ENCODE data around the gene RTRAF.

The RTRAF gene

DNA sequence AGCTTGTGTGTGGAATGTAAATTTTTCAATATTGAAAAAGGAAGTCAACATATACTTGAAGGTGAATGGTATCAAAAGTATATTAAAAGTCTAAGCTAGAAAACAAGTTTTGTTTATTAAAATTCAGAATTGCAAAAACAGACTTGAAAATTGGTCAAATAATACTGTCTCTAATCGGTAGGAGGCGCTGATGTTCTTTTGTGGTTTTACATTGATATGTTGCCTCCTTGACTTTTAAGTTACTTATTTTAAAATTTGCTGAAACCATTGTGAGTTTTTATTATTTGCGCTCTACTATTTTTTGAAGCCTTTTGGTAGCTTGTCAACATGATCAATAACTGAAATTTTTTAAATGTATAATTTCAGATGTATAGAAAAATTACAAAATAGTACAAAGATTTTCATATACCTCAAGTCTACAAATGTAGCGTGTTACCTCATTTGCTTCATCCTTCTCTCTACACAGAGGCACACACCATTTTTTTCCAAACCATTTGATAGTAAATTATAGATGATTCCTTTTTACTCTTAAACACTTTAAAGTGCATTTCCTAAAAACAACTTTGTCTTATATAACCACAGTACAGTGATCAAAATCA is 6.9 kb downstream of the RTRAF start:
- DNase-seq: no peak

DNA sequence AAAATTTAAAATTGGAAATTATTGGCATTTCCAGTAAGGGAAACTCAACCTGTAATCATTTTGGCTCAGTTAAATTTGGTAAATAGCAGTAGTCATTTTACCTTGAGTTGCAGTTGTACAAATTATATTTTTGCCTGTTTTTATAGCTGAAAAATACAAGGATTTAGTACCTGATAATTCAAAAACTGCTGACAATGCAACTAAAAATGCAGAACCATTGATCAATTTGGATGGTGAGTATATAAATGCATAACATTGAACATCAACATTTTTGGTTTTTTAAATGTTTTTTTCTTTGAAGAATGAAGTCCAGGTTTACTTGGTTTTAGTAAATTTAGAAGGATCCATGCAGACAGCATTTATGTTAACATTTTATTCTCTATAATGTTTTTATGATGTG is 9.0 kb downstream of the RTRAF start:
- no peak for DNase-seq

DNA sequence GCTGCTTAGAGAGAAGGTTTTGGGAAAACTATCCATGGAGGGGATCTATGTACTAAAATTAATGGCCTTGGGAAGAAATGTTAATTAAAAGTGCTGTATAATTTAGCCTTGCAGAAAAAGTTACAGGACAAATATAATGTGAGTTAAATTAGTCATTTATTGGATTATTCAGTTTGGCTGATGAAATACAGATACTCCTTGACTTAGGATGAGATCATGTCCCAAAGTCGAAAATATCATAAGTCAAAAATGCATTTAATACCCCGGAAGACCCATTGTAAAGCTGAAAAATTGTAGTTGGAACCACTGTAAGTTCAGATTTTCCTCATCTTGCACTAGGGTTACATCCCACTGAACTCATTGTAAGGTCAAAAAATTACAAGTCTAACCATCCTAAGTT is 9.7 kb downstream of the RTRAF start:
- no peak for DNase-seq

DNA sequence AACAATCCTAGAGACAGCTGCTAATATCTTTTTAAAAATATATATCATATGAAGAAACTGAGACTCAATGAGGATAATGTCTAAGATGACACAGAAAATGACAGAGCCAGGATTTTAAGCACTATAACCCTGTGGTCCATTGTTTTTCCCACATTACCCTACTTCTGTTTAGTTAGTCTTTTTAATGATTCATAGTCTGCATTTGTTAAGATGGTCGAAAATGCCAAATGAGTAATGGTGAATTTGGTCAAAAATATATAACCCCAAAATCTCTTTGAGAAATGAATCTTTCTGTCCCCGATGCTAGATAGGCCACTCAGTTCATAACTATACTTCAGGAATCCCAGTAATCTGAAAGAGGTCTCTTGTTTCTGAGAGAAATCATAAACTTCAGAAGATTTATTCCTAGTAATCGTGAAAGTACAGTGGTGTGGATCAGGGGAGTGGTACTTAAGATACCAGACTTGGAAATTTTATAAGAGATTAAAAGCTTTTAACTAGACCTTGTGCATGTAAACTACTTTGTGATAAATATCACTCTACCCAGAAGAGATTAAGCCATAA is 10.8 kb downstream of the RTRAF start:
- DNase-seq: no peak

DNA sequence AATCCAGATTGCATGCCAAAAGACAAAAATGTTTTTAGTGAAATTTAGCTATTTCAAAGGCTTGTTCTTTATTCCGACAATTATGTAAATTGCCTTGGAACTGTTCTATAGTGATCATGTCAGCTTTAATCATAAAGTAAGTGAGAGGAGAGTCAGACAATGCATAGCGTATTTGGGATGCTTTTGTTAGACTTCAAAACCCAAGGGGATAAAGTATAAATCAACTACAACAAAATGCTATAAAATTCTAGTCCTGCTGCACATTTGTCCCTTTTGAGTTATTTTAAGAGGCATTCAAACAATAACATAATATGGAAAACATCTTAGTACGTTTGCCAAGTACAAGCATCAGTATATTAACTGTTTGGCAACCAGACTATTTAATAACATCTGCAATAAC is 11.3 kb downstream of the RTRAF start:
- DNase-seq: no peak

DNA sequence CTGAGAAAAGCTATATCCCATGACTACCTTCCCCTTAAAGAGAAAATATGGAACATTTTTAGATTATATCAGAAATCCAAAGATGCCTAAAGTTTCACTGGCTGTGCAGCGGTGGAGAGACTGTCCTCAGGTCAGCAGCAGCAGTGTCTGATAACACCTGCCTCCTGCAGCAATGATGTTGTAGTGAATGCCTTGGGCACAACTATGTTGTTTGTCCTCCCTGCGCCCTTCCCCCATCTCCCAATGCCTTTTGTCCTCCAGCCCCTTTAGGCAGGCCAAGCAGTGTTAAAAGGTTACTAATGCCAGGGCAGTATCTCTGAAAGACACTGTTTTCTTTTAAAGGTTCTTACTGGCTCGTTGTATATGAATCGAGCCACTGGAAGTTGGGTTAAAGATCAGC is 13.2 kb downstream of the RTRAF start:
- DNase-seq: no peak

DNA sequence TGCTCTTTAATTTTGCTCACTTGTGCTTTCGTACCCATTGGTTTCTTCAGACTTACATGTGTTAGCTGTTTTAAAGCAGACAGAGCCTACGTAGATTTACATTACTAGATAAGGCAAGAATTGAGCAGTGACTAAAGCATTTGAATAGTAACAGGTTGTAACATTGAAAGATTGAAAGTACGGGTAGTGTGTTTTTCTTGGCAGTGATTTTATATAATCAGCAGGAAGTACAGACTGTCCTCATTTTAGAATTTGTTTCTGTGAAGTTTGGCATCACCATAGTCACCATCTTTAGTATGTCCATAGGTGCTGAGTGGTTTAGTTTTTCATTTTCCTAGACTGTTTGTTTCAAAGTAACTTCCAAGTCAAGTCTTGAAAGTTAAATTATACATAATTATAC is 14.0 kb downstream of the RTRAF start:
- no peak for DNase-seq

DNA sequence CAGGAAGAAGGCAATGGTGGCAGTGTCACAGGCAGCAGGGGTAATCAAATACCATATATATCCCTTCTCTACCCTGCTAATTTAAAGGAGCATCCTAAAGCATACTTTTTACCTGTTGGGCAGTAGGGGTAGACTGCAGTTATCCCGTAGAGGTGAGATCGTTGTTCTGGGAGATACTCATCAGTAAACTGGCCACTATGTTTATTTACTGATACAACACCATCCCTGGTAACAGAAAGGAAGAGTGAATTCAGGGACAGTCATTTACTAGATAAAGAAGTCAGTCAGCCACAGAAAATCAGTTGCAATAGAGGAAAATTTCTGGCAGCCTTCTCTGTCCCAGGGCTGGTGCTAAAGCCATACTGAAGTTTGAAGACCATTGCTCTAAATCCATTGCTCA is 16.3 kb downstream of the RTRAF start:
- no peak for DNase-seq

DNA sequence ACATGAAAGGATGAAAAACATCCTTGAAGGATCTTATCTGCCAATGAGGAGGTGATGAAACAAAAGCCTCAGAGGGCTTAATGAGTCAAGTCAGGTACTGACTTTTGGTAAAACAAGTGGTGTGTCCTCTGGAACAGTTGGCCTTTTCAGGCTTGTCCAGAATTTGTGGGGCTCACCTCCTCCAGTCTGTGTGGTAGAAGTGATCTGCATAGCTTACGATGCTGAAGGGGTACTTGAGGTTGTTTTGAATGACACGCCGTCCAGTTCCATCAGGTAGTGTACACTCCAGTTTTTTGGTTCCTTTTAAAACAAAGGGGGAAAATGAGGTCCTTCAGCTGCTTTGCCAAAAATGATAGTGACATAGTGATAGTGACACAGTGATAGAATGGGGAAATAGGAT is 17.0 kb downstream of the RTRAF start:
- DNase-seq: no peak

DNA sequence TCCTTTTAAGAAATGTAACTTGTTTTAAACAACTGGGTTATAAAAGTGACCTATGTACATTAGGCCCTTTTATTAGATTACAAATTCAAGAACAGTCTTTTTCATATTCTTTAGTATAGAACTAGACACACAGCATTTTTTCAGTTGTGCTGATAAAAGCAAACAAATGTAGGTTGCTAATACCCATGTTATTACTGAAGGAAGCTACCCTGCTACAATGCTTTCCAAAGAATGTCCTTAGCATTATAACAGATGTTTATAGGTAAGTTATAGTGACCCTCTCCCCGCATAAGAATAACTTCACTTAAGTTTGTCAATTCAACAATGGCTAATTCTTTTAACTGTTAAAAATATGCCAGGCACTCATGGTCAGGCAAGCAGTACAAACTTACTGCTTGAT is 17.9 kb downstream of the RTRAF start:
- no peak for DNase-seq

DNA sequence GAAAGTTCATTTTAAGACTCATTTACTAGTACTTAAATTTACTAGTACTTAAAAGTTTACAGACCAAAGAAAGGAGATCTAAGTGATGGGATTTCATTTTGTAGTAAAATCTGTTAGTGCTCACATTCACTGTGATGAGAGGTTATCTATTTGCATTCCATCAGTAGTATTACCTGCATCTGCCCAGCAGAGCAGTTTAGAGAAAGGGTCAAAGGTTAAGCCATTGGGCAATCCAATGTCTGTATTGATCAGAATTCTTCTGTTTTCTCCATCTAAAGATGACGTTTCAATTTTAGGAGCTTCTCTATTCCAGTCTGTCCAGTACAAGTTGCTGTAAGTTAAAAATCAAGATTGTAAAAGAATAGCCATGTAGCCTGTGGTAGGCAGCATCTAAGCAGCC is 18.3 kb downstream of the RTRAF start:
- no peak for DNase-seq

DNA sequence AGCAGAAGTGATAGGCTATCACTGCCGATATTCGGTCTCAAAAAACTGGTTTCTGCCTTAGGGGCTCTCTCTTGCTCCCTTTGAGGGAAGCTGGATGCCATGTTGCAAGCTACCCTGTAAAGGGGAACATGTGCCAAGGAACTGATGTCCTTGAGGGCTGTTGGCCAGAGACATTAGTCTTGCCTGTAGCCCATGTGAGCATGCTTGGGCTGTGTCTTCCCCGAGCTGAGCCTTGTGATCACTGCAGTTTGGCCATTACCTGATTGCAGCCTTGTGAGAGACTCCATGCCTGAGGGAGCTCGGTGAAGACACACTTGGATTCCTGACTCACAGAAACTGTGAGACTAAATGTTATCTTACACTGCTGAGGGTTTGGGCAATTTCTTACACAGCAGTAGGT is 18.8 kb downstream of the RTRAF start:
- no peak for DNase-seq

DNA sequence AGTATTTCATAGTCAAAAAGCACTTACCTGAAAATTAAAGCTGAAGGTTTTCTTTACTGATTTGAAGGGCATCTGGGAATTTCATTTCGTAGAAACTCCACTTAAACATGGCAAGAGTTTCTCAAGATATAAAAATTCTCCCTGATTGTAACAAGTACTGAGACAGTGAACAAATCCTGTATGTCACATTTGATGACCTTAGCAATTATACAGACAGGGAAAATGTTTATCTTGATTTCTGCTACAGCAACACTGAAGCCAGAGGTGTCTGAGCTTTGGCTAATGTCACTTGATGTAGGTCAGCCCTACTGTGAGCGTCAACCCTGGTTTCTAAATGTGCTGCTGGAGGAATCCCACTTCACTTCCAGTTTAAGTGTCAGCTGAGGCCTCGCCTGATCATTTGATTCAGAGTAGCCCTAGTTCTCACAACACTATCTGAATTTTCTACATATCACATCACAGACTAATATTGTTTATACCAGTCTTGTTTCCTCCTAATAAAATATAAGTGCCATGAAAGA is 20.9 kb downstream of the RTRAF start:
- no peak for DNase-seq

DNA sequence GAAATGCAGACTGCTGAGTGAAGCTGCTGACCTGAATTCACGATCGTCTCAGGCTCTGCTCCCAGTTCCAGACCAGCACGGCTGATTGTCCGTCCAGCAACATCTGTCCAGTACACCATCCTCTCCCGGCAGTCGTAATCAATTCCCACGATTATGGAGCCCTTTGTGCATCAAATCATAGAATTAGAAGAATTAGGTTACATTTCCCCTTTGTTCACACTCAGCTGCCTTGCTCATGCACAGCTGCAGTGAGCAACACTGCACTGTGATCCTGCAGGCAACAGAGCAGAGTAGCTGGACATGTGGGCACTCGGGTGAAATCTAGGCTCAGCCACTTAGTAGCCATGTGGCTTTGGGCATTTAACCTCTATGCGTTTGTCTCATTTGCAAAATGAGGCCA is 22.2 kb downstream of the RTRAF start:
- DNase-seq: no peak

DNA sequence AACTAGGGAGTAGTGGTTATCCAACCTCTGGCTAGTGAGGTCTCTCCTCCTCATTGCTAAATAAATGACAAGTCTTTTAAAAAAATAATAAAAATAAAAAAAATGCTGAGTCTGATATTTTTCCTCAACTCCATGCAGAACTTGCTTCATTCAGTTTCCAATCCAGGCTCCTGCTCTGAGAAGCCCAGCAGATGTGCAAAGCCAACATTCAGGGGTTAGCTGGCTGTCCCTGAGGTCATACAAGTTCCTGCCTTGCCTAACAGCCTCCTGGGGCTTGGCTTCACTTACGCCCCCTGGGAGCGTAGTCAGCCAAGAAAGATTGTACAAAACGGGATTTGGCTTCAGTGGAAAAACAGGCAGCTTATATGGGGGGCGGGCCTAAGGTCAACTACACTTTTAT is 23.3 kb downstream of the RTRAF start:
- DNase-seq: no peak

DNA sequence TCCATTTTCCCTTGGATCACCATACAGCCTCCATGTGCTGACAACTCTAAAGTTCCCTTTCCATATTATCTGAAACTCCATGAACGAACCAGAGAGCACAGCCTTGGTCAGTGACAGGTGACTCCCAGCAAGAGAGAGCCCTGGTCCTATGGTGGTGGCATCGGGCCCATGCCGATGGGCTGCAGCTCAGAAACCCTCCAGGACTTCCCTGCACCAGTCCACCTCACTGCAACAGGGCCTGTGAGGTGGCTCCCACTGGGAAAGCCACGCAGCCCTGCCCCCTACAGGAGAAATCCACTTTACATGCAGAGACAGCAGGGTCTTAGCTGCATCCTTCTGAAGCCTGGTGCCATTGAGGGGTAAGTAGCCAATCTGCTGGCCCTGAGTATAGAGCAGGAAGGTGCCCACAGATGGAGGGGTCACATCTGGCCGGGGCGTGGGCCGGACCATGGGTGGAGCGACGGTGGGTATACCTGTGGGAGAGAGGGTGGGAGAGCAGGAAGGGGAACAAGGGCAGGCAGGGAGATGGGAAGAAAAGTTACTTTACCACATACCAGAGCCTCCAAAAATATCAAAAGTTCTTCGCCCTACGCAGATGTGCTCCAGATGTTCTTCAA is 24.7 kb downstream of the RTRAF start:
- DNase-seq: no peak

DNA sequence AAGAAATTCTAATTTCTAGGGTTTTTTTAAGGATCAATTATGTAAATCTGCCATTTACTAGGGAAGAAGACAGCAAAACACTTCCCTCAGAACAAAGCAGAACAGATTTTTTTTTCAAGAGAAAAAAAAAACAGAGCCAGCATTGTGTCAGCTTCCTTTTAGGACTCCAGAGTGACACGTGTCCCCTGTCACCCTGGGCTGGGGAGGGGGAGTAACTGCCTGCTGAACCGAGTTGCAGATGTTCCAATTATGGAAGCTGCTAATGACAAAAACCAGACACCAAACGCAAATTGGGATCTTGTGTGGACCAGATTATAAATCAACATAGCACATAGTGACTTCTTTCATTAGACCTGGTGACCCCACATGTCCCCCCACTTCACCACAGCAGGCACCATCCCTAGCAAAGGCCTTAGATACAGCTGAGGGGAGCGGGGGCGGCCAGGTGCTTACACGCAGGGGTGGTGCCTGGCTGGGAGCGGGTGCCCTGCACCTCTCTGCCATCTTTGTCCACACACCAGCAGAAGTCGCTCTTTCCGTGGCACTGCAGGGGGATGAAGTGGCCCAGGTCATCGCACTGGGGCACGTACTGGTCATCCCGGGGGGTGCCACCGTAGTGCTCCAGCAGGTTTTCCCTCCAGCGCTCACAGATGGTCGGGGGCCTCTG is 25.4 kb downstream of the RTRAF start:
- DNase-seq: no peak

DNA sequence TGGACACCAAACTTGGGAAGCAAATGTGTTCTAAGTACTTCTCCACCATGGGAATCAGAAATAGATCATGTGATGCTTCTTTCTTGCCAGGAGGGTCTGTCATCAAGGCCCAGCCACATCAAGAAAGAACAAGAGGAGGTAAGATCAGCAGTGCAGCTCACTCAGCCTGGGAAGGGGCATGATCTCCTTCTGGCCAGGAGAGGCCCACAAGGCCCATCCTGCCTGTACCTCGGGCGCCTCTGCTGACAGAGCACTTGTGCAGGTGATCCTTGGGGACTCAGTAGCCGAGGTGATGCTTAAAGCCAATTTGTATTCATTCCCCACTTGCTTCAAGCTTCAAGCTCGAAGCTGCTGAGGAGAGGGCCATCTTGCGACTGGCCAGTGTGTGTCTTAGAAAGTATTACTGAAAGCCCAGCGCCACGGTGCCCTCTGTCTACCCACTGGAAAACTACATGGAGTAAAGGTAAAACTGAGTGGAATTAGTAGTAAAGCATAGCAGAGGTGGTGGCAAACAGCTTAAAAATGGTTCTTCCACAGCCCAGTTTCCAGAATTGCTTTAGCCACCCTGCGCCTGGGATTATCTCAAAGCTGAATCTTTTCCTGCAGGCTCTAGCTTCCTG is 26.2 kb downstream of the RTRAF start:
- no peak for DNase-seq

DNA sequence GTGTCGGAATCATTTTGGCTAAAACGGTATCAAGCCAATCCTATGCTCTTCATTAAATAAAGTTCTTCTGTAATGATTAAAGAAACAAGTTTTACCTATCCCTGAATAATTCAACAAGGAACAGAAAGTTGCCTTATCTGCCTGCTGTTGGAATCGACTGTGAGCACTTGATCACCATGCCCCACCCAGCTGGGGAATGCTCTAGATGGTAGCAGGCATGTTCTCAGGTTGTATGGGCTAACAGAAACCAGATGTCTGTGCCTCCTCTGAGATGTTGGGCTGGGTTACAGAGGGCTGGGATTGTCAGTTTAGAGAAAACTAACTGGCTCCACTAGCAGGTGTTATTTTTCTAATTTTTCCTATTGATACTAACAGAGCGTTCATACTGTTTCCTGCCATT is 28.9 kb downstream of the RTRAF start:
- DNase-seq: no peak

DNA sequence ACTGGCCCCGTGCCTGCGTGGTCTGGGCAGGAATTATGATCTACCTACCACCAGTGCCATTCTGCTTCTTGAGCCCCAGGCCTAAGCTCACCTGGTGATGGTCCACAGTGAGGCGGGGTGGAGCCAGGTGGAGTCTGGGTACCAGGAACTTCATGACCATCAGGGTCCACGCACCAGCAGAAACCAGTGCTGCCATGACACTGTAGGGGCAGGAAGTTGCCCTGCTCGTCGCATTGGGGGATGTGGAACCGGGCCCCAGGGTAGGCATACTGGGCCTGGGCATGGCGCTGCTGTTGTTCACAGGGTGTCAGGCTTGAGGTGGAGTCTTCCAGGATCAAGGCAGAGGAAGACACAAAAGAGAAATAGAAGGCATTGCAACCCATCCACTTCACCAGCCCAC is 29.6 kb downstream of the RTRAF start:
- no peak for DNase-seq

DNA sequence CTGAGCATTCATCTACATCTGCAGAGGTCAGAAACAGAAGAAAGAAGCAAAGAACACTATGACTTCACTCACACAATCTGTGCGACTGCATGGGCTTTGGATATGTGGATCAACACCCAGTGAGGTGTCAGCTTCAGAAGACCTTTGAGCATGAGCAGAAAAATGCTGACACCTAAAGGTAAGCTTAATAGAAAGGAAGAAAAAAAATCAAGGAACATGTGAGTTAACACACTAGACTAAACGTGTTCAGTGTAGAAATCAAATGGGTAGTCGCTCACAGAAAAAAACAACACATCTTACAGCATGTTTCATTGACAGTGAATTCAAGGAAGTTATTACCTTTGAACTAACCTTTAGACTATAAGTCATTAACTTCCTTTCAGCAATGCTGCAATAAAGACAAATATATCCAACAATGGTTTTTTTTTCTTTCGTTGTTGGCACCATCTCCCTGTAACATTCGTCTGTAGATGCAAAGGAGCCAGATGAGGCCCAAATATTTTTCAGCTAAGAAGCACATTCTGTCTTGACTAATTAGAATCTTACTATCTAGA is 30.9 kb downstream of the RTRAF start:
- DNase-seq: no peak

DNA sequence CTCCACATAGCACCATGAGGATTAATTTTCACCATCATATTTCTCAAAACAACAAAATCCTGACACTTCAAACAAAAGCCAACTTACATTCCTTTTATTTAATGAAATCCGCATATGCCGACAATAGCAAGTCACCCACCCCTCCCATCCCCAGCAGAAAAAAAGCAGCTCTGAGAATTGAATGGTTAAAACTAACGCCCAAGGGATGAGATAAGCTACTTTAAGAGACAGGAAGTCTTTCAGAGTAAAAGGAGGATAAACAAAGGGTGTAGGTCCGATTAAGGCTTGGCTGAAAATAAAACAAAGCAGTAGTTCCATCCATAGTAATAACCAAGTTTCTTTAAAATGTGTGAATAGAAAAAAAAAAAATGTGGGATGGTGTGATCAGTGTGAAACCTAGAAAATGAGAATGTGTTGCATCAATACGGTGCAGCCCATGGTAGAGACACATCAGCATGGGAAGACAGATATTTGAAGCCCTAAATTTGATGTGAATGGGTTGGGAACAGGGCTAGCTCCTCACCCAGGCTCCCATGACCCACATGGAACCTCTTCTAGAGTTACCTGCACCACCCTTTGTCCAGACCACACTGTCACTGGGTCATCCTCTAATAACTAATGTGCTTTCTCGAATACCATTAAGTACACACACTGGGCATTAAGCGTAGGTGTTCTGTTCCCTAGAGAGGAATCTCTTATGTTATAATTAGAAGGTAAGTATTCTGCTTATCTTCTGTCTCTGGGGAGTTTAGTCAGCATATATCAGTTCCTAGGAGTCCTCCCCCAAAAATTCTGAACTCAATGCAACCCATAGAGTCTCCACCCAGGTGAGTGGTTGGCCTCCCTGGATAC is 31.7 kb downstream of the RTRAF start:
- DNase-seq: no peak
